ENCODE results near the gene GOLPH3. TPM values are rescaled to one million over a fixed set of nuclear protein-coding genes. Genes with fewer than 3 reads are reported as not detected.
A peak's percentile ranks its signal among the peaks of the same experiment; 100 is the strongest.

Gene GOLPH3
- polyA plus RNA-seq, 4 donors = 53.0 to 93.2 (median 74.4) TPM

GRCh38 chr5:32138839-32139493, 35.2 kb downstream of the GOLPH3 start:
- H3K4me1 ChIP-seq (ENCODE audit: control insufficient read depth in 3 of 3, insufficient read depth in 2 of 3, low read depth in 1 of 3, low read length in 2 of 3) = no peaks in the 10 kb centered on the region
- FAIRE-seq (no peak), DNase-seq (no peak)
- no peaks in the 10 kb centered on the region for H3K9me3 ChIP-seq (ENCODE audit: control insufficient read depth in 2 of 2, insufficient read depth in 1 of 2, low read depth in 1 of 2, low read length in 1 of 2)
- no peak overlapping the region for H3K4me3 ChIP-seq (ENCODE audit: low read depth in 1 of 3, low read length in 3 of 3)
- no peak overlapping the region for H3K27ac ChIP-seq (ENCODE audit: low read depth in 1 of 3, low read length in 2 of 3)
- H3K36me3 ChIP-seq (ENCODE audit: control insufficient read depth in 3 of 3, insufficient read depth in 2 of 3, low read depth in 1 of 3, low read length in 3 of 3) = peaks cover 2 to 43% (median 13%) of the 10 kb centered on the region in 3 donors
- WGBS, 3 donors = 86 to 92% (median 87%) methylated on average over 7 of the region's 7 CpGs
- H3K27me3 ChIP-seq (ENCODE audit: control insufficient read depth in 3 of 3, insufficient read depth in 3 of 3, low read length in 3 of 3) = no peaks in the 10 kb centered on the region

GRCh38 chr5:32136342-32136741, 37.8 kb downstream of the GOLPH3 start:
- FAIRE-seq (no peak), DNase-seq (peak in 1 of 2 donors; percentile 56)
- peaks cover 2 to 45% (median 13%) of the 10 kb centered on the region in 3 donors for H3K36me3 ChIP-seq (ENCODE audit: control insufficient read depth in 3 of 3, insufficient read depth in 2 of 3, low read depth in 1 of 3, low read length in 3 of 3)
- no peak overlapping the region for H3K4me3 ChIP-seq (ENCODE audit: low read depth in 1 of 3, low read length in 3 of 3)
- H3K27ac ChIP-seq (ENCODE audit: low read depth in 1 of 3, low read length in 2 of 3) = no peak overlapping the region
- WGBS, 3 donors = 42 to 64% (median 64%) methylated on average over 7 of the region's 7 CpGs
- no peaks in the 10 kb centered on the region for H3K4me1 ChIP-seq (ENCODE audit: control insufficient read depth in 3 of 3, insufficient read depth in 2 of 3, low read depth in 1 of 3, low read length in 2 of 3)
- H3K27me3 ChIP-seq (ENCODE audit: control insufficient read depth in 3 of 3, insufficient read depth in 3 of 3, low read length in 3 of 3) = no peaks in the 10 kb centered on the region
- H3K9me3 ChIP-seq (ENCODE audit: control insufficient read depth in 2 of 2, insufficient read depth in 1 of 2, low read depth in 1 of 2, low read length in 1 of 2) = no peaks in the 10 kb centered on the region

GRCh38 chr5:32135086-32135485, 39.0 kb downstream of the GOLPH3 start:
- no peak for DNase-seq
- no peak overlapping the region for H3K27ac ChIP-seq (ENCODE audit: low read depth in 1 of 3, low read length in 2 of 3)
- no peaks in the 10 kb centered on the region for H3K9me3 ChIP-seq (ENCODE audit: control insufficient read depth in 2 of 2, insufficient read depth in 1 of 2, low read depth in 1 of 2, low read length in 1 of 2)
- H3K4me1 ChIP-seq (ENCODE audit: control insufficient read depth in 3 of 3, insufficient read depth in 2 of 3, low read depth in 1 of 3, low read length in 2 of 3) = no peaks in the 10 kb centered on the region
- no peaks in the 10 kb centered on the region for H3K27me3 ChIP-seq (ENCODE audit: control insufficient read depth in 3 of 3, insufficient read depth in 3 of 3, low read length in 3 of 3)
- H3K4me3 ChIP-seq (ENCODE audit: low read depth in 1 of 3, low read length in 3 of 3) = no peak overlapping the region
- H3K36me3 ChIP-seq (ENCODE audit: control insufficient read depth in 3 of 3, insufficient read depth in 2 of 3, low read depth in 1 of 3, low read length in 3 of 3) = peaks cover 2 to 35% (median 13%) of the 10 kb centered on the region in 3 donors
- WGBS, 3 donors = 78 to 98% (median 97%) methylated on average over 1 of the region's 1 CpG
- FAIRE-seq = no peak

- DNase-seq (no peak), FAIRE-seq (no peak)
- Histone ChIP-seq H3K9me3 (ENCODE audit: control insufficient read depth in 2 of 2, insufficient read depth in 1 of 2, low read depth in 1 of 2, low read length in 1 of 2) (no peaks in the 10 kb centered on the region), H3K27ac (ENCODE audit: low read depth in 1 of 3, low read length in 2 of 3) (no peak overlapping the region), H3K27me3 (ENCODE audit: control insufficient read depth in 3 of 3, insufficient read depth in 3 of 3, low read length in 3 of 3) (no peaks in the 10 kb centered on the region), H3K4me3 (ENCODE audit: low read depth in 1 of 3, low read length in 3 of 3) (no peak overlapping the region), H3K4me1 (ENCODE audit: control insufficient read depth in 3 of 3, insufficient read depth in 2 of 3, low read depth in 1 of 3, low read length in 2 of 3) (no peaks in the 10 kb centered on the region), H3K36me3 (ENCODE audit: control insufficient read depth in 3 of 3, insufficient read depth in 2 of 3, low read depth in 1 of 3, low read length in 3 of 3) (peaks cover 2 to 38% (median 8%) of the 10 kb centered on the region in 3 donors)
Measured at GRCh38 chr5:32132757-32133156, 41.4 kb downstream of the GOLPH3 start.

- H3K9me3 ChIP-seq (ENCODE audit: control insufficient read depth in 2 of 2, insufficient read depth in 1 of 2, low read depth in 1 of 2, low read length in 1 of 2) = no peaks in the 10 kb centered on the region
- no peak for FAIRE-seq
- no peak overlapping the region for H3K27ac ChIP-seq (ENCODE audit: low read depth in 1 of 3, low read length in 2 of 3)
- no peak for DNase-seq
- no peaks in the 10 kb centered on the region for H3K27me3 ChIP-seq (ENCODE audit: control insufficient read depth in 3 of 3, insufficient read depth in 3 of 3, low read length in 3 of 3)
- WGBS, 3 donors = 87 to 97% (median 88%) methylated on average over 1 of the region's 1 CpG
- H3K36me3 ChIP-seq (ENCODE audit: control insufficient read depth in 3 of 3, insufficient read depth in 2 of 3, low read depth in 1 of 3, low read length in 3 of 3) = peaks cover 2 to 32% (median 9%) of the 10 kb centered on the region in 3 donors
- no peaks in the 10 kb centered on the region for H3K4me1 ChIP-seq (ENCODE audit: control insufficient read depth in 3 of 3, insufficient read depth in 2 of 3, low read depth in 1 of 3, low read length in 2 of 3)
- no peak overlapping the region for H3K4me3 ChIP-seq (ENCODE audit: low read depth in 1 of 3, low read length in 3 of 3)
Measured at GRCh38 chr5:32131604-32132003, 42.5 kb downstream of the GOLPH3 start.

GRCh38 chr5:32130865-32131264, 43.3 kb downstream of the GOLPH3 start:
- H3K4me3 ChIP-seq (ENCODE audit: low read depth in 1 of 3, low read length in 3 of 3) = no peak overlapping the region
- WGBS, 3 donors = 81 to 83% (median 82%) methylated on average over 3 of the region's 3 CpGs

GRCh38 chr5:32129074-32129598, 45.0 kb downstream of the GOLPH3 start:
- FAIRE-seq (no peak), DNase-seq (no peak)
- no peaks in the 10 kb centered on the region for H3K4me1 ChIP-seq (ENCODE audit: control insufficient read depth in 3 of 3, insufficient read depth in 2 of 3, low read depth in 1 of 3, low read length in 2 of 3)
- H3K27ac ChIP-seq (ENCODE audit: low read depth in 1 of 3, low read length in 2 of 3) = no peak overlapping the region
- H3K27me3 ChIP-seq (ENCODE audit: control insufficient read depth in 3 of 3, insufficient read depth in 3 of 3, low read length in 3 of 3) = no peaks in the 10 kb centered on the region
- peaks cover 4 to 24% (median 7%) of the 10 kb centered on the region in 3 donors for H3K36me3 ChIP-seq (ENCODE audit: control insufficient read depth in 3 of 3, insufficient read depth in 2 of 3, low read depth in 1 of 3, low read length in 3 of 3)
- no peak overlapping the region for H3K4me3 ChIP-seq (ENCODE audit: low read depth in 1 of 3, low read length in 3 of 3)
- no peaks in the 10 kb centered on the region for H3K9me3 ChIP-seq (ENCODE audit: control insufficient read depth in 2 of 2, insufficient read depth in 1 of 2, low read depth in 1 of 2, low read length in 1 of 2)
- 77 to 80% (median 80%) methylated on average over 6 to 7 of the region's 7 CpGs for WGBS, 3 donors

More at GRCh38 chr5:32130865-32131264, 43.3 kb downstream of the GOLPH3 start:
- no peak for DNase-seq
- H3K27me3 ChIP-seq (ENCODE audit: control insufficient read depth in 3 of 3, insufficient read depth in 3 of 3, low read length in 3 of 3) = no peaks in the 10 kb centered on the region
- FAIRE-seq = no peak
- H3K36me3 ChIP-seq (ENCODE audit: control insufficient read depth in 3 of 3, insufficient read depth in 2 of 3, low read depth in 1 of 3, low read length in 3 of 3) = peaks cover 2 to 33% (median 12%) of the 10 kb centered on the region in 3 donors
- no peak overlapping the region for H3K27ac ChIP-seq (ENCODE audit: low read depth in 1 of 3, low read length in 2 of 3)
- no peaks in the 10 kb centered on the region for H3K9me3 ChIP-seq (ENCODE audit: control insufficient read depth in 2 of 2, insufficient read depth in 1 of 2, low read depth in 1 of 2, low read length in 1 of 2)
- no peaks in the 10 kb centered on the region for H3K4me1 ChIP-seq (ENCODE audit: control insufficient read depth in 3 of 3, insufficient read depth in 2 of 3, low read depth in 1 of 3, low read length in 2 of 3)

GRCh38 chr5:32127711-32128110, 46.4 kb downstream of the GOLPH3 start:
- Histone ChIP-seq H3K4me3 (ENCODE audit: low read depth in 1 of 3, low read length in 3 of 3) (no peak overlapping the region), H3K9me3 (ENCODE audit: control insufficient read depth in 2 of 2, insufficient read depth in 1 of 2, low read depth in 1 of 2, low read length in 1 of 2) (no peaks in the 10 kb centered on the region), H3K27ac (ENCODE audit: low read depth in 1 of 3, low read length in 2 of 3) (no peak overlapping the region), H3K27me3 (ENCODE audit: control insufficient read depth in 3 of 3, insufficient read depth in 3 of 3, low read length in 3 of 3) (no peaks in the 10 kb centered on the region), H3K4me1 (ENCODE audit: control insufficient read depth in 3 of 3, insufficient read depth in 2 of 3, low read depth in 1 of 3, low read length in 2 of 3) (no peaks in the 10 kb centered on the region), H3K36me3 (ENCODE audit: control insufficient read depth in 3 of 3, insufficient read depth in 2 of 3, low read depth in 1 of 3, low read length in 3 of 3) (peaks cover 3 to 23% (median 11%) of the 10 kb centered on the region in 3 donors)
- DNase-seq (no peak), FAIRE-seq (no peak)
- 60 to 72% (median 70%) methylated on average over 3 of the region's 3 CpGs for WGBS, 3 donors

GRCh38 chr5:32126691-32127090, 47.4 kb downstream of the GOLPH3 start:
- DNase-seq = no peak
- Histone ChIP-seq H3K36me3 (ENCODE audit: control insufficient read depth in 3 of 3, insufficient read depth in 2 of 3, low read depth in 1 of 3, low read length in 3 of 3) (peaks cover 3 to 25% (median 11%) of the 10 kb centered on the region in 3 donors), H3K27me3 (ENCODE audit: control insufficient read depth in 3 of 3, insufficient read depth in 3 of 3, low read length in 3 of 3) (no peaks in the 10 kb centered on the region), H3K4me1 (ENCODE audit: control insufficient read depth in 3 of 3, insufficient read depth in 2 of 3, low read depth in 1 of 3, low read length in 2 of 3) (no peaks in the 10 kb centered on the region), H3K9me3 (ENCODE audit: control insufficient read depth in 2 of 2, insufficient read depth in 1 of 2, low read depth in 1 of 2, low read length in 1 of 2) (no peaks in the 10 kb centered on the region), H3K27ac (ENCODE audit: low read depth in 1 of 3, low read length in 2 of 3) (no peak overlapping the region), H3K4me3 (ENCODE audit: low read depth in 1 of 3, low read length in 3 of 3) (no peak overlapping the region)
- WGBS, 3 donors = 31 to 48% (median 39%) methylated on average over 1 of the region's 1 CpG
- FAIRE-seq = no peak

Measured in small intestine (tissue), 7 donors.